CD4-positive, alpha-beta T cell (primary cell): ENCODE measurements around the gene CTNND1. TPM values are rescaled to one million over a fixed set of nuclear protein-coding genes. Genes with fewer than 3 reads are reported as not detected.

Experiments used
- ATAC-seq: fragments of 200-7000 bp; cut with Tn5 transposase; one replicate; pipeline ENCODE4 v1.10.0; 2022; ENCODE audit warnings: mild to moderate bottlenecking; ENCODE audit not compliant: poor library complexity
- CTCF ChIA-PET: fragments of 350-600 bp; sonication (Branson Sonifier 250); formaldehyde crosslinking; loops from one replicate; lab custom pipeline; 2021; ENCODE audit warnings: antibody characterized with exemption, inconsistent platforms; lab: Charles Lee
- POLR2A ChIA-PET: fragments of 350-600 bp; sonication (Branson Sonifier 250); formaldehyde crosslinking; loops from one replicate; lab custom pipeline; 2021; ENCODE audit warnings: antibody characterized with exemption, inconsistent platforms; lab: Charles Lee
- DNase-seq, 14 experiments: peaks; one replicate each; pipeline ENCODE4 v3.0.0-alpha.2; 2013 to 2020; ENCODE audit warnings: mixed read lengths in 2 of 14
- H3K27ac ChIP-seq, 2 donors: one replicate each; pipeline versions ENCODE4 v1.5.1 to v1.7.0; 2013; ENCODE audit warnings: low read length in 2 of 2, low read depth in 1 of 2, mild to moderate bottlenecking in 1 of 2
- H3K27me3 ChIP-seq, 2 experiments: 1 replicate in 1 of 2; 2 replicates in 1 of 2; pipeline versions ENCODE4 v1.6.1 to v1.7.0; 2013; ENCODE audit warnings: low read length in 2 of 2, control low read depth in 1 of 2, mild to moderate bottlenecking in 1 of 2, moderate library complexity in 1 of 2; ENCODE audit not compliant: insufficient read depth in 2 of 2, control insufficient read depth in 1 of 2
- H3K36me3 ChIP-seq: one replicate; pipeline ENCODE4 v1.6.1; 2013; ENCODE audit warnings: low read length, control low read depth; ENCODE audit not compliant: insufficient read depth
- H3K4me1 ChIP-seq: one replicate; pipeline ENCODE4 v1.6.1; 2013; ENCODE audit warnings: low read length, control low read depth; ENCODE audit not compliant: insufficient read depth
- H3K4me3 ChIP-seq: one replicate; pipeline ENCODE4 v1.5.1; 2013; ENCODE audit warnings: mild to moderate bottlenecking, low read length, moderate library complexity
- H3K9me3 ChIP-seq, 2 experiments: 1 replicate in 1 of 2; 2 replicates in 1 of 2; pipeline versions ENCODE4 v1.6.1 to v1.7.0; 2013; ENCODE audit warnings: low read length in 2 of 2, mild to moderate bottlenecking in 2 of 2, control low read depth in 1 of 2, moderate library complexity in 1 of 2; ENCODE audit not compliant: control insufficient read depth in 1 of 2, insufficient read depth in 1 of 2
- H3K27ac Mint-ChIP-seq: one replicate; pipeline ENCODE4 v1.8.0; 2020; ENCODE audit warnings: mixed read lengths
- H3K27me3 Mint-ChIP-seq: one replicate; pipeline ENCODE4 v1.8.0; 2021; ENCODE audit warnings: mixed read lengths
- H3K36me3 Mint-ChIP-seq: one replicate; pipeline ENCODE4 v1.8.0; 2021; ENCODE audit warnings: low read depth, mixed read lengths
- H3K4me1 Mint-ChIP-seq: one replicate; pipeline ENCODE4 v1.8.0; 2021; ENCODE audit warnings: low read depth, mixed read lengths
- H3K4me3 Mint-ChIP-seq: one replicate; pipeline ENCODE4 v1.8.0; 2020; ENCODE audit warnings: mild to moderate bottlenecking, mixed read lengths
- H3K9me3 Mint-ChIP-seq: one replicate; pipeline ENCODE4 v1.8.0; 2020; ENCODE audit warnings: mixed read lengths
- intact Hi-C, 2 experiments: fragments of 100-400 bp; cut with DNase I in 1 of 2; cut with micrococcal nuclease in 1 of 2; formaldehyde crosslinking; loops; one replicate each; pipeline versions ENCODE4 v1.15.1 to v1.9.0; 2023 to 2025; cut with DNase I, micrococcal nuclease
- total RNA-seq, 174 experiments: library from RNA in 2 of 174; stranded (reverse) in 2 of 174; gene quantifications; one replicate each; pipeline ENCODE4 v1.2.3 and lab custom pipeline; 2021 to 2026
- TF ChIP-seq, protein P1 (sequence below): fragments of 200-600 bp; IDR thresholded peaks from one replicate; pipeline ENCODE4 v1.8.0; 2022; ENCODE audit warnings: antibody characterized with exemption, mild to moderate bottlenecking

The CTNND1 gene
- total RNA-seq, 2 experiments from 2014 or later, result 12.4 to 12.5 TPM

DNA sequence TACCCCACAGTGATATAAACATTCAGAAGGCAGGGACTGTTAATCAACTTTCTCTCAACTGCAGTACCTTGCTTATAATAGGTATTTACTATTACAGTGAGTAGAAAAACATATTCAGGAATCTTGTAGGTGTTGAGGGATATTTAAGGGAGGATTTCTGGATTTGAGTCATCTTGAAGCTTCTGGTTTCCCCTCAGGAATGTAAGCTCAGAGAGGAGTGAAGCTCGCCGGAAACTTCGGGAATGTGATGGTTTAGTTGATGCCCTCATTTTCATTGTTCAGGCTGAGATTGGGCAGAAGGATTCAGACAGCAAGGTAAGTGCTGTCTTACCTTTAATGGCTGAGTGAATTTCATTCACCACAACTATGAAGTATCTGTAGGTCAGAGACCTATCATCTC lies 42.9 kb downstream of the CTNND1 start:
- intact Hi-C loops, result loop anchor here (5.0 to 10.0 kb wide), 2 partner anchors 350 to 718 kb away; no protein-coding TSS in a partner anchor
- DNase-seq, result no peak
- H3K4me3 Mint-ChIP-seq, result no peak overlapping the region
- Histone ChIP-seq H3K4me1 (peaks cover 10% of the 10 kb centered on the region), H3K4me3 (no peak overlapping the region), H3K27ac (no peak overlapping the region), H3K27me3 (no peaks in the 10 kb centered on the region), H3K9me3 (no peaks in the 10 kb centered on the region), H3K36me3 (peaks cover 28% of the 10 kb centered on the region)
- ChIA-PET CTCF (no interaction called here), POLR2A (no interaction called here)
- ATAC-seq, result no peak
- peaks cover 15% of the 10 kb centered on the region for H3K4me1 Mint-ChIP-seq
- no peak overlapping the region for H3K27ac Mint-ChIP-seq
- no peaks in the 10 kb centered on the region for H3K27me3 Mint-ChIP-seq
- peaks cover 62% of the 10 kb centered on the region for H3K36me3 Mint-ChIP-seq
- H3K9me3 Mint-ChIP-seq, result no peaks in the 10 kb centered on the region
- TF ChIP-seq, protein P1, sequence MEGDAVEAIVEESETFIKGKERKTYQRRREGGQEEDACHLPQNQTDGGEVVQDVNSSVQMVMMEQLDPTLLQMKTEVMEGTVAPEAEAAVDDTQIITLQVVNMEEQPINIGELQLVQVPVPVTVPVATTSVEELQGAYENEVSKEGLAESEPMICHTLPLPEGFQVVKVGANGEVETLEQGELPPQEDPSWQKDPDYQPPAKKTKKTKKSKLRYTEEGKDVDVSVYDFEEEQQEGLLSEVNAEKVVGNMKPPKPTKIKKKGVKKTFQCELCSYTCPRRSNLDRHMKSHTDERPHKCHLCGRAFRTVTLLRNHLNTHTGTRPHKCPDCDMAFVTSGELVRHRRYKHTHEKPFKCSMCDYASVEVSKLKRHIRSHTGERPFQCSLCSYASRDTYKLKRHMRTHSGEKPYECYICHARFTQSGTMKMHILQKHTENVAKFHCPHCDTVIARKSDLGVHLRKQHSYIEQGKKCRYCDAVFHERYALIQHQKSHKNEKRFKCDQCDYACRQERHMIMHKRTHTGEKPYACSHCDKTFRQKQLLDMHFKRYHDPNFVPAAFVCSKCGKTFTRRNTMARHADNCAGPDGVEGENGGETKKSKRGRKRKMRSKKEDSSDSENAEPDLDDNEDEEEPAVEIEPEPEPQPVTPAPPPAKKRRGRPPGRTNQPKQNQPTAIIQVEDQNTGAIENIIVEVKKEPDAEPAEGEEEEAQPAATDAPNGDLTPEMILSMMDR, result no peak

DNA sequence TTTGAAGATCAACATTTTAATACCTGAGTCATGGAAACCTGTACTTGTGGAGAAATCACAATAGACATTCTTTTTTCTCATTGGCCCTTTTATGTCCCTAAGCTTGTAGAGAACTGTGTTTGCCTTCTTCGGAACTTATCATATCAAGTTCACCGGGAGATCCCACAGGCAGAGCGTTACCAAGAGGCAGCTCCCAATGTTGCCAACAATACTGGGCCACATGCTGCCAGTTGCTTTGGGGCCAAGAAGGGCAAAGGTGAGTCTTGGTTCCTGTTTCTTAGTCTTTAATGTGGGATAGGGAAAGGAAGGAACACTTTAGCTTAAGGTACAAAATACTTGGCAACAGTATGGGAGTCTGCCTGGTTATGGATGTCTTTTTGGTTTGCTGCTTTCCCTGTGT lies 44.2 kb downstream of the CTNND1 start:
- Histone ChIP-seq H3K36me3 (peaks cover 28% of the 10 kb centered on the region), H3K4me3 (no peak overlapping the region), H3K9me3 (no peaks in the 10 kb centered on the region), H3K27ac (no peak overlapping the region), H3K4me1 (peaks cover 3% of the 10 kb centered on the region), H3K27me3 (no peaks in the 10 kb centered on the region)
- no peaks in the 10 kb centered on the region for H3K27me3 Mint-ChIP-seq
- no peak overlapping the region for H3K27ac Mint-ChIP-seq
- no peak overlapping the region for H3K4me3 Mint-ChIP-seq
- ATAC-seq (no peak), DNase-seq (no peak)
- ChIA-PET CTCF (no interaction called here), POLR2A (no interaction called here)
- no peaks in the 10 kb centered on the region for H3K9me3 Mint-ChIP-seq
- TF ChIP-seq, protein P1, result no peak
- H3K36me3 Mint-ChIP-seq, result peaks cover 69% of the 10 kb centered on the region
- peaks cover 7% of the 10 kb centered on the region for H3K4me1 Mint-ChIP-seq
- intact Hi-C loops, result loop anchor here in 1 of 2 experiments (10.0 kb wide), 1 partner anchor 351 kb away; no protein-coding TSS in a partner anchor

DNA sequence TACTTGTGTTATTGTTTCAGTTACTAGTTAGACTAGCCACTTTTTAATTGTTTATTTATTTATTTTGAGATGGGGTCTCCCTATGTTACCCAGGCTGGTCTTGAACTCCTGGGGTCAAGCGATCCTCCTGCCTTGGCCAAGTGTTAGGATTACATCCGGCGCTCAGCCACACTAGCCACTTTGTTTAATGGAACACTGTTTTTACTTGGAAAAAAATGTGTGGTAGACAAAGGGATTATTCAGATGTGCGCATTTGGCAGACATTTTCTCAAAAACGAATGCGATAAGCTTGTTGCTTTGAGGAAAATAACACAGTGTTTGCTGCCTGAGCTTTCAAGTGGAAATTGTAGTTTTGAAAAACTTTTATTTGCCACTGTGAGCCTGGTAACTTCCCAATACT lies 51.0 kb downstream of the CTNND1 start:
- H3K4me1 Mint-ChIP-seq, result no peaks in the 10 kb centered on the region
- intact Hi-C loops, result no loop called here
- H3K9me3 Mint-ChIP-seq, result no peaks in the 10 kb centered on the region
- POLR2A ChIA-PET, result no interaction called here
- CTCF ChIA-PET, result no interaction called here
- peaks cover 73% of the 10 kb centered on the region for H3K36me3 Mint-ChIP-seq
- H3K4me3 Mint-ChIP-seq, result no peak overlapping the region
- DNase-seq, result no peak
- H3K27me3 Mint-ChIP-seq, result no peaks in the 10 kb centered on the region
- H3K27ac ChIP-seq, result no peak overlapping the region
- H3K9me3 ChIP-seq, result no peaks in the 10 kb centered on the region
- TF ChIP-seq, protein P1, result no peak
- H3K27ac Mint-ChIP-seq, result no peak overlapping the region
- H3K4me1 ChIP-seq, result no peaks in the 10 kb centered on the region
- no peak overlapping the region for H3K4me3 ChIP-seq
- ATAC-seq, result no peak
- H3K36me3 ChIP-seq, result peaks cover 27% of the 10 kb centered on the region
- no peaks in the 10 kb centered on the region for H3K27me3 ChIP-seq
